ENCODE data around the gene CLSTN3.
"Not testable (repeated sequence)": the region's sequence is repeated elsewhere in the genome, so short reads cannot be mapped to it uniquely, and the experiment has no call there.

Gene CLSTN3

GRCh38 chr12:7150356-7150755, 20.2 kb downstream of the CLSTN3 start:
- no peak for DNase-seq (ENCODE audit: low spot score)

- no peak for DNase-seq (ENCODE audit: low spot score)
Observed at GRCh38 chr12:7150841-7151240, 20.7 kb downstream of the CLSTN3 start.

GRCh38 chr12:7151532-7151931, 21.4 kb downstream of the CLSTN3 start:
- no peak for DNase-seq (ENCODE audit: low spot score)

GRCh38 chr12:7152818-7153217, 22.6 kb downstream of the CLSTN3 start:
- DNase-seq (ENCODE audit: low spot score) = no peak

- peak; percentile 0 for DNase-seq (ENCODE audit: low spot score)
Observed at GRCh38 chr12:7154042-7154441, 23.9 kb downstream of the CLSTN3 start.

GRCh38 chr12:7154901-7155470, 24.8 kb downstream of the CLSTN3 start:
- DNase-seq (ENCODE audit: low spot score) = peak; percentile 3

GRCh38 chr12:7155471-7156034, 25.4 kb downstream of the CLSTN3 start:
- DNase-seq (ENCODE audit: low spot score) = no peak

GRCh38 chr12:7156259-7157197, 26.4 kb downstream of the CLSTN3 start:
- peak; percentile 1 for DNase-seq (ENCODE audit: low spot score)

- peak; percentile 2 for DNase-seq (ENCODE audit: low spot score)
Observed at GRCh38 chr12:7157391-7157790, 27.2 kb downstream of the CLSTN3 start.

GRCh38 chr12:7158781-7159609, 28.8 kb downstream of the CLSTN3 start:
- DNase-seq (ENCODE audit: low spot score) = no peak

- no peak for DNase-seq (ENCODE audit: low spot score)
Observed at GRCh38 chr12:7160183-7160582, 30.0 kb downstream of the CLSTN3 start.

GRCh38 chr12:7161327-7161726, 31.2 kb downstream of the CLSTN3 start:
- no peak for DNase-seq (ENCODE audit: low spot score)

GRCh38 chr12:7161811-7162210, 31.6 kb downstream of the CLSTN3 start:
- no peak for DNase-seq (ENCODE audit: low spot score)

GRCh38 chr12:7162691-7163114, 32.5 kb downstream of the CLSTN3 start:
- peak; percentile 53 for DNase-seq (ENCODE audit: low spot score)

GRCh38 chr12:7169951-7170350, 39.8 kb downstream of the CLSTN3 start:
- no peak for DNase-seq (ENCODE audit: low spot score)

GRCh38 chr12:7171854-7172253, 41.7 kb downstream of the CLSTN3 start:
- no peak for DNase-seq (ENCODE audit: low spot score)

GRCh38 chr12:7175493-7175892, 45.3 kb downstream of the CLSTN3 start:
- DNase-seq (ENCODE audit: low spot score) = no peak

GRCh38 chr12:7176595-7176994, 46.4 kb downstream of the CLSTN3 start:
- no peak for DNase-seq (ENCODE audit: low spot score)

GRCh38 chr12:7178481-7178880, 48.3 kb downstream of the CLSTN3 start:
- no peak for DNase-seq (ENCODE audit: low spot score)

- DNase-seq (ENCODE audit: low spot score) = no peak
Observed at GRCh38 chr12:7180685-7181084, 50.5 kb downstream of the CLSTN3 start.

GRCh38 chr12:7186058-7186457, 55.9 kb downstream of the CLSTN3 start:
- not testable (repeated sequence) for DNase-seq (ENCODE audit: low spot score)

Measured in GM03348 (cell line).